Heart left ventricle (tissue), 13 donors: Measurements from ENCODE around the gene STEAP2.

Source experiments
- CTCF ChIP-seq, 12 donors: fragments of 200-600 bp; sonication (generic) in 4 of 12; IDR thresholded peaks; one replicate each; pipeline versions ENCODE4 v1.5.0 to v1.8.0; 2018 to 2022; ENCODE audit warnings: antibody characterized with exemption in 12 of 12, mild to moderate bottlenecking in 5 of 12
- POLR2A ChIP-seq, 2 donors: fragments of 450-650 bp; IDR thresholded peaks; one replicate each; pipeline ENCODE4 v1.6.1; 2017; ENCODE audit warnings: antibody characterized with exemption in 2 of 2, mild to moderate bottlenecking in 2 of 2, moderate library complexity in 2 of 2
- donor health status: ischemic (EF 13 %, LVEDD 7.1; RV severe dilation, severe dysfunction).
- donor health status: DM: no; HTN: yes; CAD: no.
- donor health status: DM: no; HTN: no; CAD: no.
- donor health status: ischemic (EF 25% LVEDD 6.9; RV normal size, moderate dysfunction).
- donor health status: ischemic (EF 25% LVEDD 5.7; RV mildly dilated, moderate dysfunction).
- donor health status: ischemic (EF 35%, LVEDD 5.7; RV mildly dilated, moderate dysfunction).
- donor health status: nonischemic (EF 11% LVEDD 7.7; RV severe dilation, severe dysfunction).
- donor health status: DM: yes; HTN: yes; CAD: no.
- donor health status: PGD.
- donor health status: ischemic (EF 29% LVEDD 5.4; RV normal size, mild dysfunction).
- donor health status: nonischemic (EF 23%, LVEDD 6.1; RV moderate dilation, normal function).

- no peak for TF ChIP-seq CTCF (IDR thresholded peaks at IDR 0.05)
- no peak for TF ChIP-seq POLR2A (IDR thresholded peaks at IDR 0.05)
Observed at GRCh38 chr7:90180649-90181048, 30.9 kb upstream of the STEAP2 start.
